ENCODE results near the gene VWA5B2.

Gene VWA5B2

GRCh38 chr3:184196536-184196935 lies 32.8 kb upstream of the VWA5B2 start:
- TF ChIP-seq CTCF (IDR thresholded peaks at IDR 0.05; ENCODE audit: insufficient read depth, low read length, poor library complexity, severe bottlenecking) (no peak), EZH2phosphoT487 (conservative IDR thresholded peaks at IDR 0.05; ENCODE audit: low read length) (no peak)
- Histone ChIP-seq H2AFZ (ENCODE audit: low read depth, low read length, severe bottlenecking) (no peak overlapping the region), H3K4me2 (ENCODE audit: low read depth, low read length, poor library complexity, severe bottlenecking) (no peak overlapping the region), H3K4me3 (ENCODE audit: insufficient read depth, low read length, poor library complexity, severe bottlenecking) (no peak overlapping the region), H3F3A (ENCODE audit: insufficient read depth) (no peaks in the 10 kb centered on the region), H3K79me2 (ENCODE audit: insufficient read depth, low read length) (no peaks in the 10 kb centered on the region), H3K27me3 (ENCODE audit: low read length) (no peaks in the 10 kb centered on the region), H3K9me3 (ENCODE audit: insufficient read depth, low read length) (no peaks in the 10 kb centered on the region), H3K36me3 (ENCODE audit: low read length) (no peaks in the 10 kb centered on the region), H4K20me1 (ENCODE audit: low read depth, low read length) (no peaks in the 10 kb centered on the region), H3K9me2 (replicated peaks; ENCODE audit: insufficient read depth, low read length) (no peaks in the 10 kb centered on the region), H3K27ac (ENCODE audit: low read depth, low read length) (no peak overlapping the region), H3K9ac (ENCODE audit: low read length) (no peak overlapping the region)

- H4K20me1 ChIP-seq (ENCODE audit: low read depth, low read length) = no peaks in the 10 kb centered on the region
- H3K27ac ChIP-seq (ENCODE audit: low read depth, low read length) = no peak overlapping the region
- no peaks in the 10 kb centered on the region for H3K36me3 ChIP-seq (ENCODE audit: low read length)
- no peak overlapping the region for H2AFZ ChIP-seq (ENCODE audit: low read depth, low read length, severe bottlenecking)
- no peaks in the 10 kb centered on the region for H3F3A ChIP-seq (ENCODE audit: insufficient read depth)
- TF ChIP-seq EZH2phosphoT487 (conservative IDR thresholded peaks at IDR 0.05; ENCODE audit: low read length) (no peak), CTCF (IDR thresholded peaks at IDR 0.05; ENCODE audit: insufficient read depth, low read length, poor library complexity, severe bottlenecking) (no peak)
- no peaks in the 10 kb centered on the region for H3K27me3 ChIP-seq (ENCODE audit: low read length)
- no peak overlapping the region for H3K9ac ChIP-seq (ENCODE audit: low read length)
- H3K9me2 ChIP-seq (replicated peaks; ENCODE audit: insufficient read depth, low read length) = no peaks in the 10 kb centered on the region
- no peaks in the 10 kb centered on the region for H3K79me2 ChIP-seq (ENCODE audit: insufficient read depth, low read length)
- H3K4me3 ChIP-seq (ENCODE audit: insufficient read depth, low read length, poor library complexity, severe bottlenecking) = no peak overlapping the region
- no peaks in the 10 kb centered on the region for H3K9me3 ChIP-seq (ENCODE audit: insufficient read depth, low read length)
- H3K4me2 ChIP-seq (ENCODE audit: low read depth, low read length, poor library complexity, severe bottlenecking) = no peak overlapping the region
Observed at GRCh38 chr3:184198509-184198908, 30.9 kb upstream of the VWA5B2 start.

- no peak overlapping the region for H3K9ac ChIP-seq (ENCODE audit: low read length)
- H2AFZ ChIP-seq (ENCODE audit: low read depth, low read length, severe bottlenecking) = no peak overlapping the region
- no peaks in the 10 kb centered on the region for H3F3A ChIP-seq (ENCODE audit: insufficient read depth)
- no peaks in the 10 kb centered on the region for H3K36me3 ChIP-seq (ENCODE audit: low read length)
- no peak overlapping the region for H3K4me2 ChIP-seq (ENCODE audit: low read depth, low read length, poor library complexity, severe bottlenecking)
- TF ChIP-seq CTCF (IDR thresholded peaks at IDR 0.05; ENCODE audit: insufficient read depth, low read length, poor library complexity, severe bottlenecking) (no peak), EZH2phosphoT487 (conservative IDR thresholded peaks at IDR 0.05; ENCODE audit: low read length) (no peak)
- no peak overlapping the region for H3K4me3 ChIP-seq (ENCODE audit: insufficient read depth, low read length, poor library complexity, severe bottlenecking)
- no peaks in the 10 kb centered on the region for H4K20me1 ChIP-seq (ENCODE audit: low read depth, low read length)
- no peak overlapping the region for H3K27ac ChIP-seq (ENCODE audit: low read depth, low read length)
- no peaks in the 10 kb centered on the region for H3K9me3 ChIP-seq (ENCODE audit: insufficient read depth, low read length)
- no peaks in the 10 kb centered on the region for H3K9me2 ChIP-seq (replicated peaks; ENCODE audit: insufficient read depth, low read length)
- H3K79me2 ChIP-seq (ENCODE audit: insufficient read depth, low read length) = no peaks in the 10 kb centered on the region
- no peaks in the 10 kb centered on the region for H3K27me3 ChIP-seq (ENCODE audit: low read length)
Observed at GRCh38 chr3:184200825-184201224, 28.6 kb upstream of the VWA5B2 start.
